Measurements from ENCODE around the gene PLXNA2. TPM values are rescaled to one million over a fixed set of nuclear protein-coding genes. Genes with fewer than 3 reads are reported as not detected.

The PLXNA2 gene
- polyA plus RNA-seq, 1 of the 3 experiments (the other 2 are of a cell fraction) = 8.5 TPM

- no peak overlapping the region for H3K27ac ChIP-seq (ENCODE audit: low read depth in 2 of 2, low read length in 1 of 2)
- H3K79me2 ChIP-seq (ENCODE audit: insufficient read depth) = no peaks in the 10 kb centered on the region
- no peak overlapping the region for H3K9ac ChIP-seq
- H3K4me1 ChIP-seq (ENCODE audit: control insufficient read depth in 1 of 2, insufficient read depth in 2 of 2, low read depth in 1 of 2, low read length in 1 of 2) = peaks cover 0 to 13% of the 10 kb centered on the region in 2 experiments; a peak in 2 of 4 replicates
- H4K20me1 ChIP-seq (ENCODE audit: insufficient read depth) = no peaks in the 10 kb centered on the region
- H3K9me2 ChIP-seq = no peaks in the 10 kb centered on the region
- no peaks in the 10 kb centered on the region for H3K36me3 ChIP-seq (replicated peaks in 1 of 2; ENCODE audit: control insufficient read depth in 1 of 2, insufficient read depth in 2 of 2, low read length in 1 of 2)
- no peak for DNase-seq
- TF ChIP-seq MEF2A (IDR thresholded peaks at IDR 0.05; ENCODE audit: borderline replicate concordance, low read depth) (no peak), RCOR1 (IDR thresholded peaks at IDR 0.05; ENCODE audit: low read length) (no peak), CTCF (IDR thresholded peaks at IDR 0.05) (no peak), GABPA (IDR thresholded peaks at IDR 0.05; ENCODE audit: low read depth) (no peak), TEAD4 (IDR thresholded peaks at IDR 0.05; ENCODE audit: borderline replicate concordance, insufficient read depth) (no peak), EP300 (IDR thresholded peaks at IDR 0.05; ENCODE audit: borderline replicate concordance in 1 of 2, low read depth in 1 of 2, low read length in 1 of 2) (no peak), MXI1 (IDR thresholded peaks at IDR 0.05; ENCODE audit: low read depth, low read length) (no peak)
- TF ChIP-seq, protein P1, sequence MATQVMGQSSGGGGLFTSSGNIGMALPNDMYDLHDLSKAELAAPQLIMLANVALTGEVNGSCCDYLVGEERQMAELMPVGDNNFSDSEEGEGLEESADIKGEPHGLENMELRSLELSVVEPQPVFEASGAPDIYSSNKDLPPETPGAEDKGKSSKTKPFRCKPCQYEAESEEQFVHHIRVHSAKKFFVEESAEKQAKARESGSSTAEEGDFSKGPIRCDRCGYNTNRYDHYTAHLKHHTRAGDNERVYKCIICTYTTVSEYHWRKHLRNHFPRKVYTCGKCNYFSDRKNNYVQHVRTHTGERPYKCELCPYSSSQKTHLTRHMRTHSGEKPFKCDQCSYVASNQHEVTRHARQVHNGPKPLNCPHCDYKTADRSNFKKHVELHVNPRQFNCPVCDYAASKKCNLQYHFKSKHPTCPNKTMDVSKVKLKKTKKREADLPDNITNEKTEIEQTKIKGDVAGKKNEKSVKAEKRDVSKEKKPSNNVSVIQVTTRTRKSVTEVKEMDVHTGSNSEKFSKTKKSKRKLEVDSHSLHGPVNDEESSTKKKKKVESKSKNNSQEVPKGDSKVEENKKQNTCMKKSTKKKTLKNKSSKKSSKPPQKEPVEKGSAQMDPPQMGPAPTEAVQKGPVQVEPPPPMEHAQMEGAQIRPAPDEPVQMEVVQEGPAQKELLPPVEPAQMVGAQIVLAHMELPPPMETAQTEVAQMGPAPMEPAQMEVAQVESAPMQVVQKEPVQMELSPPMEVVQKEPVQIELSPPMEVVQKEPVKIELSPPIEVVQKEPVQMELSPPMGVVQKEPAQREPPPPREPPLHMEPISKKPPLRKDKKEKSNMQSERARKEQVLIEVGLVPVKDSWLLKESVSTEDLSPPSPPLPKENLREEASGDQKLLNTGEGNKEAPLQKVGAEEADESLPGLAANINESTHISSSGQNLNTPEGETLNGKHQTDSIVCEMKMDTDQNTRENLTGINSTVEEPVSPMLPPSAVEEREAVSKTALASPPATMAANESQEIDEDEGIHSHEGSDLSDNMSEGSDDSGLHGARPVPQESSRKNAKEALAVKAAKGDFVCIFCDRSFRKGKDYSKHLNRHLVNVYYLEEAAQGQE (IDR thresholded peaks at IDR 0.05; ENCODE audit: low read depth, low read length) = no peak
- H2AFZ ChIP-seq (ENCODE audit: low read depth) = no peak overlapping the region
- H3K9me3 ChIP-seq = no peaks in the 10 kb centered on the region
- H3K4me3 ChIP-seq (ENCODE audit: low read depth in 2 of 2, low read length in 1 of 2) = no peak overlapping the region
- H3K27me3 ChIP-seq (ENCODE audit: insufficient read depth) = no peaks in the 10 kb centered on the region
- ChIA-PET CTCF (interaction anchor here (0.8 to 22.2 kb wide), 5 partner anchors 21 to 1023 kb away, joined by 3 to 579 read pairs (median 6); partner anchors contain the start of gene PLXNA2), POLR2A (no interaction called here)
- H3F3A ChIP-seq (replicated peaks; ENCODE audit: insufficient read depth) = peaks cover 3% of the 10 kb centered on the region
- no peak overlapping the region for H3K4me2 ChIP-seq
- WGBS (ENCODE audit: low lambda C conversion rate) = 72% methylated on average over 6 of the region's 6 CpGs
Observed at GRCh38 chr1:208015255-208015654, 228.9 kb downstream of the PLXNA2 start.

GRCh38 chr1:208013210-208013609, 231.0 kb downstream of the PLXNA2 start:
- Histone ChIP-seq H3F3A (replicated peaks; ENCODE audit: insufficient read depth) (peaks cover 16% of the 10 kb centered on the region), H3K9ac (no peak overlapping the region), H3K79me2 (ENCODE audit: insufficient read depth) (no peaks in the 10 kb centered on the region), H4K20me1 (ENCODE audit: insufficient read depth) (no peaks in the 10 kb centered on the region), H3K4me3 (ENCODE audit: low read depth in 2 of 2, low read length in 1 of 2) (no peak overlapping the region), H3K27ac (ENCODE audit: low read depth in 2 of 2, low read length in 1 of 2) (peak overlapping the region in 1 of 2 experiments; percentile 43; a peak in 1 of 4 replicates), H3K36me3 (replicated peaks in 1 of 2; ENCODE audit: control insufficient read depth in 1 of 2, insufficient read depth in 2 of 2, low read length in 1 of 2) (no peaks in the 10 kb centered on the region), H3K27me3 (ENCODE audit: insufficient read depth) (no peaks in the 10 kb centered on the region), H2AFZ (ENCODE audit: low read depth) (peak overlapping the region; percentile 30; the same call in 1 of the 2 replicates), H3K9me2 (no peaks in the 10 kb centered on the region), H3K4me2 (no peak overlapping the region), H3K4me1 (ENCODE audit: control insufficient read depth in 1 of 2, insufficient read depth in 2 of 2, low read depth in 1 of 2, low read length in 1 of 2) (peaks cover 4 to 24% of the 10 kb centered on the region in 2 experiments; a peak in 2 of 4 replicates), H3K9me3 (no peaks in the 10 kb centered on the region)
- CTCF ChIA-PET = interaction anchor here (0.7 to 22.2 kb wide), 11 partner anchors 10 to 1482 kb away, joined by 3 to 579 read pairs (median 4); partner anchors contain the start of gene PLXNA2
- 68% methylated on average over 2 of the region's 2 CpGs for WGBS (ENCODE audit: low lambda C conversion rate)
- POLR2A ChIA-PET = interaction anchor here (0.5 kb wide), 1 partner anchor 105 kb away, joined by 3 read pairs; no protein-coding TSS in a partner anchor
- TF ChIP-seq NFIC (IDR thresholded peaks at IDR 0.05; ENCODE audit: borderline replicate concordance) (no peak), RAD21 (IDR thresholded peaks at IDR 0.05; ENCODE audit: low read length) (peak; percentile 12; the same call in 1 of the 2 replicates), RFX5 (IDR thresholded peaks at IDR 0.05; ENCODE audit: low read length) (peak; percentile 46; the same call in 1 of the 2 replicates), CHD2 (IDR thresholded peaks at IDR 0.05; ENCODE audit: low read length, partially characterized antibody) (peak; percentile 45), YY1 (IDR thresholded peaks at IDR 0.05; ENCODE audit: low read depth) (no peak), GATA2 (CRISPR knock-in tag; IDR thresholded peaks at IDR 0.05) (0 out of 2 replicates have a peak, but pooled peaks have one; percentile 41), EP300 (IDR thresholded peaks at IDR 0.05; ENCODE audit: borderline replicate concordance in 1 of 2, low read depth in 1 of 2, low read length in 1 of 2) (peak in 1 of 2 experiments; percentile 53; a peak in 2 of 4 replicates)
- TF ChIP-seq, protein P2, sequence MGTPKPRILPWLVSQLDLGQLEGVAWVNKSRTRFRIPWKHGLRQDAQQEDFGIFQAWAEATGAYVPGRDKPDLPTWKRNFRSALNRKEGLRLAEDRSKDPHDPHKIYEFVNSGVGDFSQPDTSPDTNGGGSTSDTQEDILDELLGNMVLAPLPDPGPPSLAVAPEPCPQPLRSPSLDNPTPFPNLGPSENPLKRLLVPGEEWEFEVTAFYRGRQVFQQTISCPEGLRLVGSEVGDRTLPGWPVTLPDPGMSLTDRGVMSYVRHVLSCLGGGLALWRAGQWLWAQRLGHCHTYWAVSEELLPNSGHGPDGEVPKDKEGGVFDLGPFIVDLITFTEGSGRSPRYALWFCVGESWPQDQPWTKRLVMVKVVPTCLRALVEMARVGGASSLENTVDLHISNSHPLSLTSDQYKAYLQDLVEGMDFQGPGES (IDR thresholded peaks at IDR 0.05; ENCODE audit: low read depth, low read length) = no peak
- DNase-seq = peak; percentile 76

Measured in SK-N-SH (cell line).